Breast epithelium (tissue), 3 donors: Measurements from ENCODE around the gene TMEM161B.

Experiments
- CTCF ChIP-seq, 3 donors: fragments of 450-650 bp; IDR thresholded peaks; one replicate each; pipeline ENCODE4 v1.5.1; 2016 to 2017; ENCODE audit warnings: antibody characterized with exemption in 3 of 3, mild to moderate bottlenecking in 3 of 3, moderate library complexity in 3 of 3
- POLR2A ChIP-seq: fragments of 450-650 bp; IDR thresholded peaks from one replicate; pipeline ENCODE4 v1.6.1; 2016; ENCODE audit warnings: antibody characterized with exemption, mild to moderate bottlenecking, moderate library complexity
- POLR2AphosphoS5 ChIP-seq, 3 donors: sonication (generic); formaldehyde crosslinking; IDR thresholded peaks; one replicate each; pipeline ENCODE4 v1.6.1; 2017; ENCODE audit warnings: antibody characterized with exemption in 3 of 3

- no peak for TF ChIP-seq POLR2A
- no peak for TF ChIP-seq CTCF (IDR thresholded peaks at IDR 0.05)
- no peak for TF ChIP-seq POLR2AphosphoS5 (IDR thresholded peaks at IDR 0.05)
Measured at GRCh38 chr5:88287302-88287701, 18.7 kb upstream of the TMEM161B start.
